Measurements from ENCODE around the gene BCL6. TPM values are rescaled to one million over a fixed set of nuclear protein-coding genes. Genes with fewer than 3 reads are reported as not detected.

BCL6 gene
- total and polyA plus RNA-seq, 2 of the 8 experiments (the other 6 are each of a cell fraction or from before 2014, with no cell fraction given), result 5.7 to 10.4 TPM

GRCh38 chr3:187737368-187738070 is 7.7 kb downstream of the BCL6 start (continued):
- TF ChIP-seq SP2 (IDR thresholded peaks at IDR 0.05; ENCODE audit: low read length) (no peak), TAF7 (optimal IDR thresholded peaks at IDR 0.05; ENCODE audit: borderline replicate concordance, low read depth, low read length) (no peak), KDM4A (IDR thresholded peaks at IDR 0.05; ENCODE audit: low read depth, low read length, severe bottlenecking) (peak; percentile 36), MAFK (IDR thresholded peaks at IDR 0.05; ENCODE audit: low read depth, low read length) (no peak), JUND (IDR thresholded peaks at IDR 0.05; ENCODE audit: low read length) (no peak), BCL11A (IDR thresholded peaks at IDR 0.05; ENCODE audit: low read depth in 2 of 2, low read length in 2 of 2) (no peak), SP4 (IDR thresholded peaks at IDR 0.05; ENCODE audit: low read length) (no peak), SIN3A (conservative IDR thresholded peaks at IDR 0.05 in 1 of 2, IDR thresholded peaks at IDR 0.05 in 1 of 2; ENCODE audit: low read depth in 1 of 2, low read length in 2 of 2) (peak in 1 of 2 experiments; percentile 53; a peak in 1 of 4 replicates), NANOG (IDR thresholded peaks at IDR 0.05; ENCODE audit: insufficient read depth, low read depth, low read length, poor library complexity, severe bottlenecking) (no peak)
